Left kidney (tissue), 8 donors: ENCODE data around the gene NPRL2. TPM values are rescaled to one million over a fixed set of nuclear protein-coding genes. Genes with fewer than 3 reads are reported as not detected.
A peak's percentile ranks its signal among the peaks of the same experiment; 100 is the strongest.

ENCODE experiments used
- DNase-seq: peaks from one replicate; pipeline ENCODE4 v3.0.0-alpha.2; 2013
- long read RNA-seq, 8 donors: transcript quantifications; one replicate each; lab custom pipeline, GENCODE V29; 2026
- polyA plus RNA-seq: library from polyadenylated mRNA; unstranded; fragments of 120-200 nt; gene quantifications from one replicate; pipeline ENCODE4 v1.2.1, GENCODE V29; 2013; ENCODE audit not compliant: insufficient read length

Gene NPRL2
- 34.8 TPM for polyA plus RNA-seq
- long read RNA-seq, donor 1, partial matches to known transcripts, result 13 of 17 reads
- long read RNA-seq, donor 1, other reads (novel, unspliced or antisense), result 0 of 17 reads
- long read RNA-seq, donor 2, transcript NPRL2-201 (11 exons, 1,700 nt), result major isoform, 5 of 11 reads
- long read RNA-seq, donor 2, partial matches to known transcripts, result 6 of 11 reads
- long read RNA-seq, donor 2, other reads (novel, unspliced or antisense), result 0 of 11 reads
- long read RNA-seq, donor 3, transcript NPRL2-201 (11 exons, 1,700 nt), result major isoform, 10 of 16 reads
- long read RNA-seq, donor 3, partial matches to known transcripts, result 6 of 16 reads
- long read RNA-seq, donor 3, other reads (novel, unspliced or antisense), result 0 of 16 reads
- long read RNA-seq, donor 4, partial matches to known transcripts, result 7 of 7 reads
- long read RNA-seq, donor 4, other reads (novel, unspliced or antisense), result 0 of 7 reads
- long read RNA-seq, donor 5, transcript NPRL2-201 (11 exons, 1,700 nt), result major isoform, 13 of 22 reads
- long read RNA-seq, donor 5, partial matches to known transcripts, result 8 of 22 reads
- long read RNA-seq, donor 5, other reads (novel, unspliced or antisense), result 0 of 22 reads
- long read RNA-seq, donor 6, transcript NPRL2-201 (11 exons, 1,700 nt), result major isoform, 9 of 15 reads
- long read RNA-seq, donor 6, partial matches to known transcripts, result 6 of 15 reads
- long read RNA-seq, donor 6, other reads (novel, unspliced or antisense), result 0 of 15 reads
- long read RNA-seq, donor 7, transcript NPRL2-201 (11 exons, 1,700 nt), result major isoform, 8 of 28 reads
- long read RNA-seq, donor 7, partial matches to known transcripts, result 5 of 28 reads
- long read RNA-seq, donor 7, other reads (novel, unspliced or antisense), result 15 of 28 reads
- long read RNA-seq, donor 8, partial matches to known transcripts, result 0 of 2 reads
- long read RNA-seq, donor 8, other reads (novel, unspliced or antisense), result 0 of 2 reads

- peak; percentile 91 for DNase-seq
Measured at GRCh38 chr3:50350527-50351322, at the start of gene NPRL2, which contains the start of gene CYB561D2. Gene NPRL2, minus strand, starts transcription at chr3:50350775. Its CDS starts 123 bp downstream, at chr3:50350652. Gene CYB561D2, plus strand, starts transcription at chr3:50350862. Its CDS starts 572 bp downstream, at chr3:50351434.

DNA sequence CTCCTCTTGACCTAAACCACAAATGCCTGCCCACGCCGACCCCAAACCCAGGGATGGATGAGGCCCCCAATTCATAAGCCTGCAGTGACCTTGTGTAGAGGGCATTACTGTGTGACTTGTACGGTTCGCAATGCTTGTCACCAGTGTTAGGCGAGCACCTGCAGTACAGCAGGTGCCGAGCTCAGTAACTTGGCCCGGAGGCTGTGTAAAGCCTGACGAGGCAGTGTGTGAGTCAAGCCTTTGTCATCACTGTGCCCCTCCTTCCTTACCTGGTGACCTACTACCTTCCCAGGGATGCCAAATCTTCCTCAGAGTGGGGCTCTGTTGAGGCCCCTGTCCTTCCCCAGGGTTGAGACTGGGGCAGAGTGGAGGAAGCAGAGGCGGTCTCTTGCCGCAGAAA is 45.9 kb upstream of the NPRL2 start:
- no peak for DNase-seq

DNA sequence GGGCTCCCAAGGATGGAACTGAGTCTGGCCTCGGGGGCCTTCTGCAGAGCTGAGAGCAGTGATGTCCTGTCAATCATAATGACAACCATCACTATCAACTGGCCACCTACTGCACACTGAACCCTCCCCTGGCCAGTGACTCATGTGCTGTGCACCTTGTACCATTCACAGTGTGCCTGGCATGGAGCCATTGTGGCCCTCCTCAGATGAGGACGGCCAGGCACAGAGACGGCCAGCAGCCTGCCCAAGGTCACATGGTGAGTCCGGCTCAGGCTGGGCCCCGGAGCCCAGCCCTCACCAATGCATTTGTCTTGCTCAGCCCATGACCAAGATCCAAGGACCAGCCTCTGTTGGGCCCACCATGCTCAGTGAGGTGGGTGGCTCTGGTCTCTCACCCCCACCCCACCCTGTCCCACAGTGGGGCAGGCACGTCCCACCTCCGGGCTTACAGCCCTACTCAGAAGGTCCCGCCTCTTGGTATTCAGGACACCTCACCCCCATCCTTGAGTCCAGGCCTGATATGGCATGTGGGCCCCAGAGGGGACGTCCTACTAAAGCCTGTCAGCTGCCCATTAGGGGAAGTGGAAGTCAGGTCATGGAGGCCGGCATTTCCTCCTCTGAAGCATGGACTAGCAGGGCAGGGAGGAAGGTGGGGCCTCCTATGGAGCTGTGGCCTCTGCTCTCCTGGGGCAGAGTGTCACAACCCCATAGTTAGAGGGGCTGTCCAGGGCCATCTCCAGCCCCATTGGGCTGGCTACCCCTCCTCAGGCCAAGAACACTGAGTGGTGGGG is 44.7 kb upstream of the NPRL2 start:
- DNase-seq, result no peak

- DNase-seq, result no peak
Measured at GRCh38 chr3:50393061-50393460, 42.5 kb upstream of the NPRL2 start.

GRCh38 chr3:50392101-50392715 is 41.6 kb upstream of the NPRL2 start:
- no peak for DNase-seq

- no peak for DNase-seq
Measured at GRCh38 chr3:50390508-50391224, 40.1 kb upstream of the NPRL2 start.

GRCh38 chr3:50389414-50389767 is 38.8 kb upstream of the NPRL2 start:
- DNase-seq, result no peak

- no peak for DNase-seq
Measured at GRCh38 chr3:50388720-50389413, 38.3 kb upstream of the NPRL2 start.

- no peak for DNase-seq
Measured at GRCh38 chr3:50388016-50388719, 37.6 kb upstream of the NPRL2 start.

- no peak for DNase-seq
Measured at GRCh38 chr3:50385754-50386153, 35.2 kb upstream of the NPRL2 start.

DNA sequence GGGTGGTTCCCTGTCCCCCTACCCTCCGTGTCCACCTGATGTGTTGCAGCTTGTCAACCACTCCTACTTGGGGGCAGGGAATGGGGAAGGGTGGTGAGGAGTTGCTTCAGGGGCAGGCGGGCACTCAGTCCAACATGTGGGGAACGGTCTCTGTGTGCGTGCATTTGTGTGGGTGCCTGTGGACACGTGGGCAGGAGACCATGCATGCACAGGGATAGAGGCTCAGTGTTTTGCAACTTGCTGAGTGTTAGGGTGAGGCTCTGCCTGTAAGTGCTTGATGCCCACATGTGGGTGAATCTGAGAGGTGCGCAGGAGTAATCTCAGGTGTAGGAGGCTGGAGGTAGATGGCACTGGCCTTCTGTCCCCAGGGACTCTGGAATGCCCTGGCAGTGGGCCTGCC is 33.2 kb upstream of the NPRL2 start:
- DNase-seq, result no peak

DNA sequence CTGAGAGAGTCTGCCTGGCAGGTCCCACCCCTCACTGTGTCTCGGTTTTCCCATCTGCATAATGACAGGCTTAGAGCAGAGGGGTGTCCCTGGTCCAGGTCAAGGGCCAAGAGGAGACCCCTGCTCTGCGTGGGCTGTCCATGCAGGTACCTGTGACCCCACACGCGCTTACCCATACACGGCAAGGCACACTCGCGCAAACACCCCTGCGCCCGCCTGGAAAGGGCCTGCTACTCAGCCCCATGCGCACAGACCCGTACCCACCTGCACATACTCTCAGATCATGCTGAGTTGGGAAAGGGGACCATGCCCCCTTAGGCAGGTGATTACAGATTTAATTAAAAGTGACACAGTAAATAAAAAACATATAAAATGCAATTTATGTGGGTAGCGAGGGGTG is 32.1 kb upstream of the NPRL2 start:
- DNase-seq, result no peak

DNA sequence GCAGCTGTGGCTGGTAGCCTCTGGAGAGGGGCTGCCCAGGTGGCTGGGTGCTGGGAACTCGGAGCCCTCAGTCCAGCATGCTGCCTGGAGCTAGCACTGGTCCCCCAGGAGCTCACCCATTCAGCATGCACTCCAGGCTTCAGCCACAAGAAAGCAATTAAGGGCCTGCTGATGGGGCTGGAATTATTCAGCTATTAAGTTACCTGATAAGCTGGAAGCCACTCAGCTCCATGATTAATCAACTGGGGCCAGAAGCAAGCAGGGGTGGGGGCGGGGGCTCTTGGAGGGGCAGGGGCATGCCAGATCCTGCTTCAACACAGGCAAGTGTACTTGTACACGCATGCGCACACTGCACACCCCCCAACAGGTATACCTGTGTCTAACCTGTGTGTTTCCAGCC is 30.8 kb upstream of the NPRL2 start:
- no peak for DNase-seq

DNA sequence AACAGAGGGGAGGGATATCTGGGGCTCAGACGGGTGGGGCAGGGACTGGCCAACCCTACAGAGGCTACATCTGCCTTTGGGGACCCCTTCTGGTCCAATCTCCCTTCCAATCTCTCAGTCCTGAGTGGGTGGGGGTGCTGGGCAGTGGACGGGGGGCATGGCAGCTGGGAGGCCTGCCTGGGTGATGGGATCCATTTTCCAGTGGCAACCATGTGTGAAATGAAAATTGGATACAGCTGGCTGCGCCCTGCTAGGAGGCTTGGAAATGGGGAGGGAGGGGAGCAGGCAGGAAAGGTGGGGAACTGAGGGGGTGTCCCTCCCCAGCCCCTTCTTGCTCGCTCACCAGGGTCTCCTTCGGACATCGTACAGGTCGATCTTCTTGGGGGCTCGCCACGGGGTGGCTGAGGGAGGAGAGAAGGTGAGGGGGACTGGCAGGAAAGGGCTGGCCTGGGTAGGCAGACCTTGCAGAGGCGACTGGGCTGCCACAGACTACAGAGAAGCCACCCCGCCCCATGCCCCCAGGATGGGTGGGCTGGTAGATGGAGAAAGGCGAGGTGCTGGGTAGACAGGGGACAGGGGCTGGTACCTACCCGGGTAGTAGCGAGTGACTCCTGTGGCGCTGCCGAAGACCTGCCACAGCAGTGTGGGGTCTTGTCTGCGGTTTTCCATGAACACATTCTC is 30.0 kb upstream of the NPRL2 start:
- DNase-seq, result no peak

DNA sequence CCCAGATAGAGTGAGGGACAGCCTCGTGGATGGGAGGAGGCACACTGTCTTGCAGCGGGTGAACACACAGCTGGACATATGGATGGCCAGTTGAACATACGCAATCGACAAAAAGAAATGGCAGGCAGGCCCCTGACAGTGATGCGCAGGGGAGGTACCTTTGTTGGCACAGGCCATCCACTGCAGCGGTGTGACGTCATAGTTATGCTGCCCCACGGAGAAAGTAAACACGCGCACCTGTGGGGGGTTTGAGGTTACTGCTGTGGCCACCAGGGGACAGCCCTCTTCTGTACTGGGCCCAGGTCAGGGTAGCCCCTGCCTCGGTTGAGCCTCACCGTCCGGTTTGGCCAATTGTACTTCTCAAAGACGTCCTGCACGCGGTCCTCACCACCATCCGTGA is 28.2 kb upstream of the NPRL2 start:
- no peak for DNase-seq

DNA sequence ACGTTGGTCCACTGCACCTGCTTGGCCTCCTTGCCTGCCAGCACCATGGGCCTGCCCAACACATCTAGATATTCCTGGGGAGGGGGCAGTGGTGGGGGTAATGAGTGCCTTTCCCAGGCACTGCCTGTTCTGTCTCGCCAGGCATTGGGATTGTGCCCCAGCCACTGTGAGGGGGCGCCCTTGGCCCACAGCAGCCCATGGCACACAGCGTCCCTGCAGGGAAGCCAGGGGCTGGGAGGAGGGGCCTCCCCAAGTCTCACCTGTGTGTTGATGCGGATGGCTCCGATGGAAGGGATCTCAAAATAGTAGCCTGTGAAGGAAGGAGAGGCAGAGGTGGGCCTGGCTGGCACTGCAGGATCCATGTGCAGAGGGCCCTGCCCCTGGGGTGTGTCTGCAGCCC is 27.4 kb upstream of the NPRL2 start:
- no peak for DNase-seq

GRCh38 chr3:50375258-50375931 is 24.8 kb upstream of the NPRL2 start:
- DNase-seq, result no peak
